NCI-H2196 treated with DMSO at 0.1 percent for 48 hours (cell line): ENCODE results near the gene CRIM1.

Experiments used
- DNase-seq: peaks from one replicate; lab custom pipeline; 2025; ENCODE audit not compliant: unreplicated experiment; lab: John Stamatoyannopoulos, UW

CRIM1 gene

DNA sequence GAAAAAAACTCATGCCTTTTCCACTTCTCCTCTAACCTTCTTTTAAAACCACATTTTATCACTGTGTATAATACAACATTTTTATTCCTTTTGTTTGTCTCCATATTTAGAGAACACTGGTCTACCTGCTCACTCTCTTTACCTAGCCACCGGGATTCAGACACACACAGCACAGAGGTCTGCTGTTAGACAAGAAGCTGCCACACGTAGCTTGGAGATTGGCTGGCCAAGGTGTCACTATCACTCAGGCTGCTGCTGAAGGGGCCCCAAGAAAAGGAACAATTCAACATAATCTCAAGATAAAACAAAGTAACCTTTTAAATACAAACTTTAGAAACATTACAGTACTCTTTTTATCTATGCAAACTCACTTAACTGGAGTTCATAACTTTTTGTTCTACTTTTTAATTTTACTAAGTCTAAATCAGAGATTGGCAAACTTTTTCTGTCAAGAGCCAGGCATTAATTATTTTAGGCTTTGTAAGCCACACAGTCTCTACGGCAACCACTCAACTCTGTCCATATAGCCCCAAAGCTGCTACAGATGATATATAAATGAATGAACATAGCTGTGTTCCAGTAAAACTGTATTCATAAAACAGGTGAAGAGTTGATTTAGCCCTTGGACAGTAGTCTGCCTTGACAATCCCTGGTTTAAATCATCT, 216.6 kb downstream of the CRIM1 start:
- no peak for DNase-seq

GRCh38 chr2:36572719-36573059, 217.1 kb downstream of the CRIM1 start:
- no peak for DNase-seq

DNA sequence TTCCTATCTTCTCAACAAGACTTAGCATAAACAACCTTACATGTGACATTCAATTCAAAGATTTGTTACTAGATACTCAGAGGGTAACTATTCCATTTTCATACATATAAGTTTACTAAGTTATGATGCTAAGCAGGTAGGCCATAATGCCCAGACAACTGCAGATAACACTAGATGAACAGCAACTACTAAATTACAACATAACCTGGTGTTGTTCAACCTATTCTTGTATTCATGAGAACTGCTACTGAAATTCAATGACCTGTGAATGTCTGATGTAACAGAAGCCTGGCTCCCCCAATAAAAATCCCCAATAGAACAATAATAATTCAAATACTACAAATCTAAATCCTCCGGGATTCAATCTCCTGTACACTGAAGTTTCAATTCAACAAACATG, 217.6 kb downstream of the CRIM1 start:
- DNase-seq, result no peak

- DNase-seq, result no peak
Observed at GRCh38 chr2:36574560-36574959, 219.0 kb downstream of the CRIM1 start.

DNA sequence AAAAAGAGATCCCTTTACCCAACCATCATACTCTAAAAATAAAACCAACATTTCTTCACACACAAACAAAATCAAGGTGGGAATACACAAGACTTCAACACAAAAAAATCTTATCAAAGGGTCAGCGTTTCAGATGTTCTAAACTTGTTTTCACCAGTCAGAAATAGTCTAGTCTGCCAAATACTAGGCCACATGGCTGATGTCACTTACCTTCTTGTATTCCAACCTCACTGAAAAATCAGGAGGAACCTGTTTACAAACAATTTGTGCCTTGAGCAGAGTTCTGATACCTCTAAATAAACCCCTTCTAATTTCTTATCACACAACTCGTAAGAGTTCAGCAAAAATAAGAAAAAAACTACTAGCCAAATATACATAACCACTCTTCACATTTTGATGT, 222.3 kb downstream of the CRIM1 start:
- DNase-seq, result no peak

- DNase-seq, result no peak
Observed at GRCh38 chr2:36578343-36579296, 223.0 kb downstream of the CRIM1 start.

- no peak for DNase-seq
Observed at GRCh38 chr2:36579297-36579664, 223.7 kb downstream of the CRIM1 start.

GRCh38 chr2:36582538-36582937, 227.0 kb downstream of the CRIM1 start:
- DNase-seq, result no peak

DNA sequence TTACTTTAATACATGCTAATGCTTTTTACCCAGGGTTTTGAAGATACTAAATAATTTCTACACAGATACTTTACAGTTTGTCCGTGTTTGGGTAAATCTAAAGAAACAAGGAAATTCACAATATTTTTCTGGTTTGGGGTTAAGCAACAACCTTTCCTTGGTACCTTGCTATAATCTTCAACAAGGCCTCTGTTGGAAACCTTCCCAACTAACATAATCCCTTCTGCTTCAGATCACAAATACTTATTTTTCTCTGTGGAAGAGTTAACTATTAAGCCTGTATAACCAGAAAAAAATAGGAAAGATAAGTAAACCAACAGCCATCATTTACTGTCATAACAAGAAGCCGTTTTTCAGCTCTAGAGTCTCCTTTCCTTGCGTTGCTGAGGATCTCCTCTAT, 227.4 kb downstream of the CRIM1 start:
- DNase-seq, result no peak

- no peak for DNase-seq
Observed at GRCh38 chr2:36584148-36584794, 228.7 kb downstream of the CRIM1 start.

GRCh38 chr2:36586672-36587071, 231.1 kb downstream of the CRIM1 start:
- DNase-seq, result no peak

- DNase-seq, result no peak
Observed at GRCh38 chr2:36587101-36587500, 231.5 kb downstream of the CRIM1 start.

DNA sequence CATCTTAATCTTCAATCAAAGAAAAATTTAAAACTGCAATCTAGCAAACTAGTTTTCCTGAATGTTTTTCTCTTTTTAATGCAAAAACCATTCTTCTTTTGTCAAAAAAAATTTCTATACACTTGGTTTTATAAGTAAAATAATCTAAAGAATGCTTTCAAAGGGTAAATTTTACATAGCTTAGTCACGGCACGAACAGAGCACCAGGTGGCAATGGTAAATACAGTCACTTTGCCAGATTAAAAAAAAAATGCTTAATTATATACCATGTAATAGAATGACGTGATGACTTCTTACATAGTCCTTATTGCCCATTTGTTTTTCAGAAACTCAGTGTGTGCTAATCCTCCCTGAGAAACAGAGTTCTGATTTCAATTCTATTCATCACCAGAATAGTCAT, 232.0 kb downstream of the CRIM1 start:
- DNase-seq, result no peak

DNA sequence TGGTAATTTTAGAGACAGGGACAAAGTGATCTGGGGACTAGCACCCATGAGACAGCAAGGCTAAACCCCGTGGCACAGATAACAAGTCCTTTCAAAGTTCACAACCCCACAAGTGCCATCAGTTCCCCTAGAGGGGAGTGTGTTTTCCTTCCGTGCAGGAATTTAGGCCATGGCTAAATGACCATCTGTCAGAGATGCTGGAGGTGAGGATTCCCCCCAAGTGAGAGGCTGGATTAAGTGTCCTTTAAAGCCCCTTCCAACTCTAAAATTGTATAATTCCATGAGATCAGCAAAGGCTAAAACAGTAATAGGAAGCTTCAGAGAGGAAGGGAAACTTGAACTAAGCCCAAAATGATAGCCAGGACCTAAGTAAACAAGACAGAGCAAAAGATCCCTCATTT, 233.7 kb downstream of the CRIM1 start:
- DNase-seq, result no peak

GRCh38 chr2:36594849-36595248, 239.3 kb downstream of the CRIM1 start:
- no peak for DNase-seq

- no peak for DNase-seq
Observed at GRCh38 chr2:36596397-36596796, 240.8 kb downstream of the CRIM1 start.

DNA sequence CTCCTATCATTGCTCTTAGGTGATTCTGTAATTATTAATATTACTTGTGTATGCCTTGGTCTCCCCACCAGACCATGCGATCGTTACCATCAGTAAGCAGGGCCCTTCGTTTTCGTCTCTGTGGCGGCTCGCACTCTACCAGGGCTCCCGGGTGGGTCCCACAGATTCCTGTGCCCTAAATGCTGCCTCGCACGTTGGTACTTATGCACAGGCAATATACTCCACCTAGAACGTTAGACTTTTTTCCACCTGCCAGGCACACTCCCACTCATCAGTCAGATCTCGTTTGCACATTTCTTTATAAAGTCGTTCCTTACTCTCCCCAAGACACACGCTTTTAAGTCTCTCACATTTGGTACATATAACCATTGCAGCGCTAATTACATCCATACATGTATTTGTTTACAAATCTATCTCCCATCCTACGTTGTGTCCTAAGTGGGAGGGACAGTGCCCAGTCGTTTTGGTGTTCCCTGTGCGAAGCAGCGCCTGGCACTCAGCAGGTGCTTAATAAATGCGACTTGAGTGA, 241.5 kb downstream of the CRIM1 start:
- no peak for DNase-seq

- peak; percentile 56 for DNase-seq
Observed at GRCh38 chr2:36597532-36598377, 242.2 kb downstream of the CRIM1 start, which contains the start of gene FEZ2. Gene FEZ2, minus strand, starts transcription at chr2:36598168. Its CDS starts 26 bp downstream, at chr2:36598142.
